HEK293 (cell line): ENCODE results near the gene PPFIBP1.
"Not testable (repeated sequence)": the region's sequence is repeated elsewhere in the genome, so short reads cannot be mapped to it uniquely, and the experiment has no call there.

Source experiments
- CTCF ChIA-PET: fragments of 350-600 bp; formaldehyde crosslinking; extraction: SDS; loops from one replicate; lab custom pipeline; 2021; ENCODE audit warnings: antibody characterized with exemption; lab: Yijun Ruan, JAX
- POLR2A ChIA-PET: fragments of 300-600 bp; formaldehyde crosslinking; extraction: SDS; loops from one replicate; lab custom pipeline; 2020; ENCODE audit warnings: antibody characterized with exemption, inconsistent platforms; lab: Yijun Ruan, JAX
- H3K27ac ChIP-seq: fragments of 200-500 bp; sonication (Bioruptor generic); 2 replicates; pipeline ENCODE4 v1.5.1; 2014; ENCODE audit warnings: low read depth, low read length, control low read depth, inconsistent platforms; ENCODE audit errors: extremely low read depth
- H3K36me3 ChIP-seq, 2 experiments: fragments of 200-500 bp in 1 of 2; sonication (Bioruptor generic) in 1 of 2; 1 replicate in 1 of 2; 2 replicates in 1 of 2; pipeline ENCODE4 v1.5.1; 2014 to 2017; ENCODE audit warnings: inconsistent platforms in 2 of 2, low read length in 2 of 2; ENCODE audit not compliant: control insufficient read depth in 2 of 2, insufficient read depth in 1 of 2
- H3K4me1 ChIP-seq: fragments of 200-500 bp; sonication (Bioruptor generic); 2 replicates; pipeline ENCODE4 v1.5.1; 2014; ENCODE audit warnings: mild to moderate bottlenecking, low read length, inconsistent platforms; ENCODE audit not compliant: control insufficient read depth, insufficient read depth
- H3K4me3 ChIP-seq: 2 replicates; pipeline ENCODE4 v1.5.1; 2011; ENCODE audit warnings: low read depth, mild to moderate bottlenecking, control low read depth, low read length, moderate library complexity
- H3K9me3 ChIP-seq: fragments of 200-500 bp; sonication (Bioruptor generic); 2 replicates; pipeline ENCODE4 v1.5.1; 2014; ENCODE audit warnings: low read depth, low read length, inconsistent platforms; ENCODE audit not compliant: control insufficient read depth, insufficient read depth
- ATF2 ChIP-seq: fragments of 450-650 bp; formaldehyde crosslinking; IDR thresholded peaks from 2 replicates; pipeline ENCODE4 v1.5.1; 2016; ENCODE audit warnings: missing biosample characterization, missing genetic modification characterization, low read depth
- PBX3 ChIP-seq: sonication (generic); formaldehyde crosslinking; IDR thresholded peaks from 2 replicates; pipeline ENCODE4 v1.8.1; 2022; ENCODE audit warnings: mild to moderate bottlenecking, moderate library complexity, missing genetic modification reagents
- YY1 ChIP-seq: fragments of 450-650 bp; formaldehyde crosslinking; IDR thresholded peaks from 2 replicates; pipeline ENCODE4 v1.5.1; 2018; ENCODE audit warnings: missing biosample characterization, missing genetic modification characterization
- ZBTB20 ChIP-seq: fragments of 450-650 bp; formaldehyde crosslinking; IDR thresholded peaks from 2 replicates; pipeline ENCODE4 v1.5.1; 2016; ENCODE audit warnings: missing biosample characterization, missing genetic modification characterization
- ZNF10 ChIP-seq: fragments of 450-650 bp; formaldehyde crosslinking; IDR thresholded peaks from 2 replicates; pipeline ENCODE4 v1.5.1; 2017; ENCODE audit warnings: missing biosample characterization, missing genetic modification characterization
- ZNF133 ChIP-seq: fragments of 450-650 bp; formaldehyde crosslinking; IDR thresholded peaks from 2 replicates; pipeline ENCODE4 v1.5.1; 2016; ENCODE audit warnings: missing biosample characterization, missing genetic modification characterization
- ZNF211 ChIP-seq: fragments of 450-650 bp; formaldehyde crosslinking; IDR thresholded peaks from 2 replicates; pipeline ENCODE4 v1.5.1; 2016; ENCODE audit warnings: low read depth, missing biosample characterization, missing genetic modification characterization
- ZNF221 ChIP-seq: fragments of 450-650 bp; formaldehyde crosslinking; IDR thresholded peaks from 2 replicates; pipeline ENCODE4 v1.5.1; 2017; ENCODE audit warnings: missing biosample characterization, missing genetic modification characterization, borderline replicate concordance
- ZNF23 ChIP-seq: fragments of 450-650 bp; formaldehyde crosslinking; IDR thresholded peaks from 2 replicates; pipeline ENCODE4 v1.5.1; 2016; ENCODE audit warnings: missing biosample characterization, missing genetic modification characterization, borderline replicate concordance
- ZNF24 ChIP-seq: fragments of 450-650 bp; formaldehyde crosslinking; IDR thresholded peaks from 2 replicates; pipeline ENCODE4 v1.5.1; 2016; ENCODE audit warnings: missing biosample characterization, missing genetic modification characterization
- ZNF366 ChIP-seq: fragments of 450-650 bp; formaldehyde crosslinking; conservative IDR thresholded peaks from 2 replicates; pipeline ENCODE4 v1.5.1; 2016; ENCODE audit warnings: missing biosample characterization, missing genetic modification characterization
- ZNF426 ChIP-seq: fragments of 450-650 bp; formaldehyde crosslinking; IDR thresholded peaks from 2 replicates; pipeline ENCODE4 v1.5.1; 2017; ENCODE audit warnings: missing biosample characterization, missing genetic modification characterization, mild to moderate bottlenecking, inconsistent platforms, moderate library complexity
- ZNF530 ChIP-seq: fragments of 450-650 bp; formaldehyde crosslinking; IDR thresholded peaks from 2 replicates; pipeline ENCODE4 v1.5.1; 2016; ENCODE audit warnings: low read depth, missing biosample characterization, missing genetic modification characterization
- ZNF624 ChIP-seq: fragments of 450-650 bp; formaldehyde crosslinking; IDR thresholded peaks from 2 replicates; pipeline ENCODE4 v1.5.1; 2017; ENCODE audit warnings: missing biosample characterization, missing genetic modification characterization
- ZNF664 ChIP-seq: fragments of 450-650 bp; formaldehyde crosslinking; IDR thresholded peaks from 2 replicates; pipeline ENCODE4 v1.5.1; 2016; ENCODE audit warnings: missing biosample characterization, missing genetic modification characterization
- ZNF785 ChIP-seq: fragments of 450-650 bp; formaldehyde crosslinking; IDR thresholded peaks from 2 replicates; pipeline ENCODE4 v1.5.1; 2016; ENCODE audit warnings: missing biosample characterization, missing genetic modification characterization
- ZNF843 ChIP-seq: fragments of 450-650 bp; formaldehyde crosslinking; IDR thresholded peaks from 2 replicates; pipeline ENCODE4 v1.5.1; 2016; ENCODE audit warnings: missing biosample characterization, missing genetic modification characterization
- ZSCAN23 ChIP-seq: fragments of 450-650 bp; formaldehyde crosslinking; IDR thresholded peaks from 2 replicates; pipeline ENCODE4 v1.5.1; 2016; ENCODE audit warnings: missing biosample characterization, missing genetic modification characterization
- TF ChIP-seq, protein P1 (sequence below): fragments of 450-650 bp; formaldehyde crosslinking; IDR thresholded peaks from 2 replicates; pipeline ENCODE4 v1.5.1; 2016; ENCODE audit warnings: missing biosample characterization, missing genetic modification characterization
- TF ChIP-seq, protein P2 (sequence below): fragments of 450-650 bp; formaldehyde crosslinking; IDR thresholded peaks from 2 replicates; pipeline ENCODE4 v1.5.1; 2017; ENCODE audit warnings: missing biosample characterization, missing genetic modification characterization

Gene PPFIBP1

GRCh38 chr12:27627123-27627852 lies 103.3 kb downstream of the PPFIBP1 start:
- no peaks in the 10 kb centered on the region for H3K4me1 ChIP-seq
- no peaks in the 10 kb centered on the region for H3K36me3 ChIP-seq
- H3K27ac ChIP-seq: no peak overlapping the region
- no peak for TF ChIP-seq ZNF664 (tag by site-specific recombination)
- ChIA-PET CTCF (no interaction called here), POLR2A (no interaction called here)
- no peaks in the 10 kb centered on the region for H3K9me3 ChIP-seq
- H3K4me3 ChIP-seq: no peak overlapping the region

GRCh38 chr12:27627853-27628469 lies 104.0 kb downstream of the PPFIBP1 start:
- not testable (repeated sequence) for H3K9me3 ChIP-seq, H3K4me3 ChIP-seq
- CTCF ChIA-PET: interaction anchor here (0.6 to 1.7 kb wide), 3 partner anchors 25 to 273 kb away, joined by 3 read pairs; no protein-coding TSS in a partner anchor

DNA sequence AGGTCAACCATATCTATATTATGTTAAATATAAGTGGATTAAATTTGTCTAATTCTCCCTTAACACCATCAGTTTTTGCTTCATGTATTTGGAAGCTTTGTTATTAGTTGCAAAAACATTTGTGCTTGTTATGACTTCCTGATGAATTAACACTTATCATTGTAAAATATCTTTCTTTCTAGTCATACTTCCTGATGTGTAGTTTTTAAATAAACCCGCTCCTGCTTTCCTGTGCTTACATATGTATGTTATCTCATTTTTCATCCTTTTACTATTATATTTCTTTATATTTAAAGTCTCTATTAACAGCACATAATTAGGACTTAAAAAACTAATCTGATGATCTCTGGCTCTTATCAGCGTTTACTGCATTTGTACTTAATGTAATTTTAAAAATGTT lies 106.2 kb downstream of the PPFIBP1 start:
- H3K27ac ChIP-seq, H3K36me3 ChIP-seq, H3K4me3 ChIP-seq, H3K4me1 ChIP-seq, POLR2A ChIA-PET, H3K9me3 ChIP-seq: not testable (repeated sequence)
- CTCF ChIA-PET: interaction anchor here (0.9 to 1.4 kb wide), 2 partner anchors 196 to 206 kb away, joined by 3 read pairs; no protein-coding TSS in a partner anchor

More at GRCh38 chr12:27627853-27628469, 104.0 kb downstream of the PPFIBP1 start:
- H3K4me1 ChIP-seq, H3K36me3 ChIP-seq, H3K27ac ChIP-seq, POLR2A ChIA-PET: not testable (repeated sequence)

DNA sequence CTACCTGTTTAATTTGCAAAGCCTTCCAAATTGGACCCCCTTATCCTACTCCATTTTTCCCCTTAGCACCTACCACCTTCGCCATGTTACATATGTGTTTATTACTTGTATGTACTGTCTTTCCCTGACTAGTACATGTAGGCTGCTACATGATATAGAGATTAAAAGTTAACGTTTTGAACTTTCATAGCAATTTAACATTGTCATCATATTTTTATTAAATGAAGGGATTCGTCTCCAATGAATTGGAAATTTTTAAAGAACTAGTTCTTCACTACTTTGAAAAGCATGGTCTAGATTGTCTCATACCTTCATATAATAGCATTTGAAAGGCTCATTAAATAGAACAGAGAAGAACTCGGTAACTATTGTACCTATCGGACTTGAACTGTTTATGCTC lies 107.4 kb downstream of the PPFIBP1 start:
- no peak overlapping the region for H3K4me3 ChIP-seq
- ChIA-PET CTCF (interaction anchor here (1.4 kb wide), 1 partner anchor 197 kb away, joined by 3 read pairs; no protein-coding TSS in a partner anchor), POLR2A (no interaction called here)
- H3K9me3 ChIP-seq: no peaks in the 10 kb centered on the region
- TF ChIP-seq ZNF10 (tag by site-specific recombination) (no peak), ZNF23 (tag by site-specific recombination) (no peak), ZNF366 (no peak), ZNF843 (tag by site-specific recombination) (no peak), PBX3 (CRISPR knock-in tag) (no peak), ATF2 (tag by site-specific recombination) (no peak), ZNF221 (tag by site-specific recombination) (no peak), ZNF426 (tag by site-specific recombination) (no peak), ZBTB20 (tag by site-specific recombination) (no peak), ZNF24 (tag by site-specific recombination) (no peak), ZSCAN23 (tag by site-specific recombination) (no peak), ZNF530 (tag by site-specific recombination) (no peak), YY1 (no peak), ZNF785 (tag by site-specific recombination) (no peak), ZNF211 (tag by site-specific recombination) (no peak), ZNF133 (no peak), ZNF624 (no peak)
- TF ChIP-seq, protein P1, sequence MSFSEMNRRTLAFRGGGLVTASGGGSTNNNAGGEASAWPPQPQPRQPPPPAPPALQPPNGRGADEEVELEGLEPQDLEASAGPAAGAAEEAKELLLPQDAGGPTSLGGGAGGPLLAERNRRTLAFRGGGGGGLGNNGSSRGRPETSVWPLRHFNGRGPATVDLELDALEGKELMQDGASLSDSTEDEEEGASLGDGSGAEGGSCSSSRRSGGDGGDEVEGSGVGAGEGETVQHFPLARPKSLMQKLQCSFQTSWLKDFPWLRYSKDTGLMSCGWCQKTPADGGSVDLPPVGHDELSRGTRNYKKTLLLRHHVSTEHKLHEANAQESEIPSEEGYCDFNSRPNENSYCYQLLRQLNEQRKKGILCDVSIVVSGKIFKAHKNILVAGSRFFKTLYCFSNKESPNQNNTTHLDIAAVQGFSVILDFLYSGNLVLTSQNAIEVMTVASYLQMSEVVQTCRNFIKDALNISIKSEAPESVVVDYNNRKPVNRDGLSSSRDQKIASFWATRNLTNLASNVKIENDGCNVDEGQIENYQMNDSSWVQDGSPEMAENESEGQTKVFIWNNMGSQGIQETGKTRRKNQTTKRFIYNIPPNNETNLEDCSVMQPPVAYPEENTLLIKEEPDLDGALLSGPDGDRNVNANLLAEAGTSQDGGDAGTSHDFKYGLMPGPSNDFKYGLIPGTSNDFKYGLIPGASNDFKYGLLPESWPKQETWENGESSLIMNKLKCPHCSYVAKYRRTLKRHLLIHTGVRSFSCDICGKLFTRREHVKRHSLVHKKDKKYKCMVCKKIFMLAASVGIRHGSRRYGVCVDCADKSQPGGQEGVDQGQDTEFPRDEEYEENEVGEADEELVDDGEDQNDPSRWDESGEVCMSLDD (tag by site-specific recombination): no peak
- TF ChIP-seq, protein P2, sequence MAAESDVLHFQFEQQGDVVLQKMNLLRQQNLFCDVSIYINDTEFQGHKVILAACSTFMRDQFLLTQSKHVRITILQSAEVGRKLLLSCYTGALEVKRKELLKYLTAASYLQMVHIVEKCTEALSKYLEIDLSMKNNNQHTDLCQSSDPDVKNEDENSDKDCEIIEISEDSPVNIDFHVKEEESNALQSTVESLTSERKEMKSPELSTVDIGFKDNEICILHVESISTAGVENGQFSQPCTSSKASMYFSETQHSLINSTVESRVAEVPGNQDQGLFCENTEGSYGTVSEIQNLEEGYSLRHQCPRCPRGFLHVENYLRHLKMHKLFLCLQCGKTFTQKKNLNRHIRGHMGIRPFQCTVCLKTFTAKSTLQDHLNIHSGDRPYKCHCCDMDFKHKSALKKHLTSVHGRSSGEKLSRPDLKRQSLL (tag by site-specific recombination): no peak
- H3K4me1 ChIP-seq: no peaks in the 10 kb centered on the region
- H3K36me3 ChIP-seq: no peaks in the 10 kb centered on the region
- H3K27ac ChIP-seq: no peak overlapping the region
